ENCODE measurements around the gene ITPR3.

ITPR3 gene

DNA sequence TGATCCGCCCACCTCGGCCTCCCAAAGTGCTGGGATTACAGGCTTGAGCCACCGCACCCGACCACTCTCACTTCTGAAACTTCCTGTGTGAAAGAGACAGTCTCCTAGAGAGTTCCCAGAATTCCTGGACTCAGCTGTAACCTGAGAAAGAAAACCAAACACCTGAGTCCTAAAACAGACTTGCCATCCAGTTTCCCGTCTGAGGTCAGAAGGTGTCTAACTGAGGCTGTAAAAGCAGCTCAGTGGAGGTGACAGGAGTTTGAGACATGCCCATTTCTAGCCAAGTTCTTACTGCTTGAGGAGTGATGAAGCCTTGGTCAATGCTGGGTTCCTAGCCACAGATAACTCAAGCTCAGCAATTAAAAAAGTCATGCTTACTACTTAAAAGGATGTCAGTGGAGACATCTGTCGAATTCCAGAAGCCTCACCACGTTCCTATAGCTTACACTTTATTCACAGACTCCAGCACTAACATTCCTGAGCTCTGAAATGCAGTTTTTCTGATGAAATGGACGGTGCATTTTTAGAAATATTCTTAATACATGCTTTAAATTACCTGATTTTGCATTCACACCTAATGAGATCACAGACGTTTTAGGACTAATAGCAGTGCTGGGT, 84.3 kb downstream of the ITPR3 start:
- no peak for DNase-seq

DNA sequence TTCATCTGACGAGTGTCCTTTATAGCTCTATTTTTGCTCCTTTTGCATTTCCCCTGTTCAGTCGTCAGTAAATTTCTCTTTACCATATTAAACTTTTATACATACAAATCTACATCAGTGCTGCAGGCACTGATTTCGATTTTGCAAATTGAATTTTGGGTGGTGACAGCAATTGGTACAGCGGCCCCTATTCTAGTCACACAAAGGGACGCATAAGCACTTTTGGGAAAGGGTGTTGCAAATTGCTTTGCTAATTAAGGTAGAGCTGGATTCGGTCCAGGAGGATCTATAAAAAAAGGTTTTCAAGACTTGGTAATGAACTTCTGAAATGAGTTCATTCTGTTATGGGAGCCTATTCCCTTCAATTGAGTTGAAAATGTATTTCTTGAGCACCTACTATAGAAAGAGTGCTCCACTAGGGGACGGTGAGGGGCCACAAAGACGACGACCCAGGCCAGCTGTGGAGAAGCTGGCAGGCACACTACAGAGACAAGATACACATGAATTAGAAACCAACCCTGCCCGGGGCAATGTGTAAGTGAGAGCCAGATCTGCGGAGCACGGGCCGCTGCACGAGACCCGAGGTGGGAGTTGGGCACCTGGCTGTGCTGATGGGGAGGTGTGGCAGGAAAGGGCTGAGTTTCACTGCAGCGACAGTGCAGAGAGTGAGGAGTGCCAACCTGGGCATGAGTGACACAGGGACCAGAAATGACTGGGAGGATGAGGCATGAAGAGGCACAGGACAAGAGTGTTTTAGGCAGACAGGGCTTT, 85.0 kb downstream of the ITPR3 start:
- DNase-seq: no peak

DNA sequence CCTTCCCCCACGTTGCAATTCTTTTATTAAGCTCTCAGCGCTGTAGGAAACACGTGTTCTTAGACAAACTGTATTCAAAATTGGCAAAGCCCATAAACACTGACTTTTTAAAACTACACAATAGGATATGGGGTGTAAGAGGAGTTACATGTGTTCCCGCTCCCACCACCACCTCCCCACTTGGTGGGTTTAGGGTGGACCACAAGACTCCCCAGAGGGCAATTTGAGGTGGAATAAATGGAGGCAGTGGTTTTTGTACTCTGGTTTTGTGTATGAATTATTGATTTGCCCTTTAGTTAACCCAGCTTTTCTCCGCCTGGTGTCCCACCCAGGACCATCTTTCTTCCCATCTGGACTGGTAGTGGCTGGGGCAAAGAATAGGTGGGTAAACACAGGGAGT, 86.6 kb downstream of the ITPR3 start:
- no peak for DNase-seq

DNA sequence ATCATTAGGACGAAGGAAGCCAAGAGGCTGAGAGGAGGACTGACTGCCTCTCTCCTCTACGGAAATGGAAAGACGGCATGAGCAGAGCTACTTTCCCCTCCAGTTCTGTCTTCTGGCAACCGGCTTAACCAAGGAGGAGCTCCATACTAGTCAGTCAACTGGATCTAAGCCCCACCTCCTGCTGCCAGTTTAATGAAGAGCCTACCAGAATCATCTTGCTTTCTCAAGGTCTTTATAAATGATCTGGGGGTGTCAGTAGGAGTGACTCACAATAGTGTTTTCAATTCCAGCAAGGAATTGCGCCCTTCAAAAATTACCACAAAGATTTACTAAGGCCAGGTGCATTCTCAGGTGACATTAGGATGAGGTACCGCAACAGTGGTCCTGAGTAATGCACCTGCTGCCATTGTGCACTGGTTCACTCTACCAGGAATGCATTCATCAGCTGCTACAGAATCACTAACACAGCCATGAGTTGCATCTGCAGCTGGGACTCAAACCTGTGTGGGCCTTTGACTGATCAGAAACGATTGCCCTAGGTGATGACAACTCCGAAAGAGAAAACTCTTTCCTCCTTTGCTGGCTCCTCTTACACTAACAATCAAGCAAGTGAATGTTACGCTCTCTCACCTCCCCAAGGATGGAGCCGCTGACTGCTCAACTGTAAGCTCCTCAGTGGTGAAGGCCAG, 87.5 kb downstream of the ITPR3 start:
- no peak for DNase-seq

DNA sequence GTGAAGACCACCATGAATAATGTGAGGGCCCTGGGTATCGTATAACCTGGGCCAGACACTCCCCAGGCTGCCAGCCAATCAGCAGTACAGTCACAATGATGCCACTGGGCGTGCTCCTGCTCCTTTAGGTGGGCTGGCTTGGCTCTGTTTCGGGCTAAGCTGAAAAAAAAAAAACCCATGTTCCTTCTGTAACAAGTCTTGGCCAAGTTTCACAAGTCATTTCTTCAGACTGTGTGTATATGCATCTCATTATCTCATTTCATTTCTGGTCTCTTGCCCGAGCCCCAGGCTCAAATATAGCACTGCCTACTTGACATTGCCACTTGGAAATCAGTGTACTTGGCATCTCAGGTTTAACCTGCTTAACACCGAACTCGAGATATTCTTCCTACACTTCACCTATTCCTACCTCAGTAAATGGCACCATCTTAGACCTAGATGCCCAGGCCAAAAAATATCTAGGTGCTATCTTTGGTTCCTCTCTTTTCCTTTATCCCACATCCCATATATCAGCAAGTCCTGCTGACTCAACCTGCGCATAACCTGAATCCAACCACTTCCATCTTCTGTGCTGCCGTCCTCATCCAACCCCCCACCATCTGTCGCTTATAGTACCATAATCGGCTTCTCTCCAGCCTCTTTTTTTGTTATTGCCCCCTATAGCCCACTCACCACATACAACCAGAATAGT, 88.6 kb downstream of the ITPR3 start:
- no peak for DNase-seq

DNA sequence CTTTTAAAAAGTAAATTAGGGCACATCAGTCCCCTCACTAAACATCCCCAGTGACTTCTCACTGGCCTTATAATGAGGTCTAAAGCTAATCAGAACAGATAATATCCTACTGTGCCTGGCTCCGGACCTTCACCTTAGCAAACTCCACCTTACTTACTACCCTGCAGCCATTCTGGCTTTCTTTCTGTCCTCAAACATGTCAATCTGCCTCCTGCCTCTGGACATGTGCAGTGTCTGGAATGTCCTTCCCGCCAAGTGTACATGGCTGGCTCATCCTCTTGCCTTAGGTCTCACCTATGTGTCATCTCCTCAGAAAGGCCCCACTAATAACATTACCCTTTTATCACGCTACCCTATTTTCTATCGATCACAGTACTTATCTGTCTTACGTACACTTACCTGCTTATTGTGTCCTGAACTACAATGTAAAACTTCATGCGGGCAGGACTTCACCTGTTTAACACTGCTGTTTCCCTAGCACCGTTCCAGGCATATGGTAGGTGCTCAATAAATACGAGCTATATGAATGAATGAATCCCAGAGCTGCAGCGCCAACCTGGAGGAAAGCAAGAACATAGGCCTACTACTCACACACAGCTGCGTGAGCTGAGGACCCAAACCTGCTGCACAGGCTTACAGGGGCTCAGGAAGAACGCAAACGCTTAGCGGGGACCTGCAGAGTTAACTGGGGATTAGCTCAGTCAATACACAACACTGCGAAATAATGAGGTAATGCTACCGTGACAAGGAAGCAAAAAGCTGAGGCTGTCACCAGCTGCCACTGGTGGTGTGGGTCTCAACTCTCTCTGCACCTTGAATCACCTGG, 89.4 kb downstream of the ITPR3 start:
- DNase-seq: peak; percentile 41

DNA sequence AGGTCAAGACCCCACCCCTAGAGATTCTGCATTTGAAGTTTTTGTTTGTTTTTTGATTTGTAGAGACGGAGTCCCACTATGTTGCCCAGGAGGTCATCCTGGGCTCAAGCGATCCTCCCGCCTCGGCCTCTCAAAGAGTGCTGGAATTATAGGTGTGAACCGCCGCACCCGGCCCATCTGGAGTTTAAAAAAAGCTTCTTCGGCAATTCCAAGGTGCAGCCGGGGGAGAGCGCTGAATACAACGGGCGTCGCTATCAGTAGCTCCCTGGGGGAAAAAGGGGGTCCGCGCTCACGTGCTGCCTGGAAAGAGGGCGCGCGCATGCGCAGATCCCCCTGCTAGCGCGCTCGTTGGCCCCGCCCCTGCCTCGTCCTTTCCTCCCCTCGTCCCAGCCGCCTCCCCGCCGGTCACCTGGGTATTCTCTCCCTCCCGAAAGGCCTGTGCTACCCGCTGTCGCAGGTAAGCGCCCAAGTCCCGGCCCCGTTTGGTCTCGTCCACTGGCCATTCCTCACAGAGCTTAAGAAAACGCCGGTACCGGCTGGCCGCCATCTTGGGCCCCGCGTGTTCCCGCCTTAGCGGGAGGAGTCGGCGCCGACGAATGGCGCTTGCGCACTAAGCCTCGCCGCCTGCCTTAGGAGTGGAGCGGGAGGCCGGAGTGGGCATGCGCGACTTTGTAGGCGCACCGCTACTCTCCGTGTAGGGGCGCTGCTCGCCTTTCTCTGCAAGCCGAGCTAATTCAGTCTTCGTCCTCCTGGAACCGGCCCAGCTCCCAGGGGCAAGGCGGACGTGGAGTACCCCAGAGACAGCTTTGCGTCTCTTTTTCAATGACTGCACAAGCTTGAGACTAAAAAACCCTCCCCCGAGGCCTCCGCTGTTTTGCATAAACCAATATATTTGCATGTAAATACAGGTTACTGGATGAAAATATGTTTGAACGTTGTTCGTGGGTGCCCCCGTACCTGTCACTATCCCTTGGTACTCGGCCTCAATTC, 90.3 kb downstream of the ITPR3 start, which contains the start of gene UQCC2:
Gene UQCC2 (minus strand): TSS at position 561 of the 990 bp plus-strand sequence. CDS start 14 bp downstream, at position 547.
- peak; percentile 96 for DNase-seq

DNA sequence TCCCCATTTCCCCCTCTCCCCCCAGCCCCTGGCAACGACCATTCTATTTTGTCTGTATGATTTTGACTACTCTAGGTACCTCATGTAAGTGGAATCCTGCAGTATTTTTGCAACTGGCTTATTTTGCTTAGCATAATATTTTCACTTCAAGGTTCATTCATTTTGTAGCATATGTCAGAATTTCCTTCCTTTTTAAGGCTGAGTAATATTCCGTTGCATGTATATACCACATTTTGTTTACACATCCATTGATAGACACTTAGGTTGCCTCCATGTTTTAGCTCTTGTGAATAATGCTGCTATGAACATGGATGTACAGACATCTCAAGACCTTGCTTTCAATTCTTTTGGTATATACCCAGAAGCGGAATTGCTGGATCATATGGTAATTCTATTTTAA, 91.8 kb downstream of the ITPR3 start:
- no peak for DNase-seq

DNA sequence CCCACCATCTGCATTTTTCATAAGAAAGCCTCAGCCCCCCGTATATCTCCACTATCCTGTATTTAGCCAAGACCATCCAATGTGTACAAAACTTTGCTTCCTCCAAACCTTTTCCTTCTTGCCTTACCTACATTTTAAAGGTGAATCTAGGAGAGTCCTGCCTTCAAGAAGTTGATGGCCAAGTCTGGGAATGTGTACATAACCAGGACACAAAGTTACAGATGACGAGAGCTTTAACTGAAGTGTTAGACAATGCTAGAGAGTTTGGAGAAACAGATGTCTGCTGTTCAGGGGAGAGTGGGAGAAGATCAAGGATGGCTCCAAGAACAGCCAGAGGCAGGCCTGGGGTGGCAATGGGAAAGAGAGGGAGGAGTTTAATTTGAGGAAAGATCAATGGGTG, 92.7 kb downstream of the ITPR3 start:
- DNase-seq: no peak

DNA sequence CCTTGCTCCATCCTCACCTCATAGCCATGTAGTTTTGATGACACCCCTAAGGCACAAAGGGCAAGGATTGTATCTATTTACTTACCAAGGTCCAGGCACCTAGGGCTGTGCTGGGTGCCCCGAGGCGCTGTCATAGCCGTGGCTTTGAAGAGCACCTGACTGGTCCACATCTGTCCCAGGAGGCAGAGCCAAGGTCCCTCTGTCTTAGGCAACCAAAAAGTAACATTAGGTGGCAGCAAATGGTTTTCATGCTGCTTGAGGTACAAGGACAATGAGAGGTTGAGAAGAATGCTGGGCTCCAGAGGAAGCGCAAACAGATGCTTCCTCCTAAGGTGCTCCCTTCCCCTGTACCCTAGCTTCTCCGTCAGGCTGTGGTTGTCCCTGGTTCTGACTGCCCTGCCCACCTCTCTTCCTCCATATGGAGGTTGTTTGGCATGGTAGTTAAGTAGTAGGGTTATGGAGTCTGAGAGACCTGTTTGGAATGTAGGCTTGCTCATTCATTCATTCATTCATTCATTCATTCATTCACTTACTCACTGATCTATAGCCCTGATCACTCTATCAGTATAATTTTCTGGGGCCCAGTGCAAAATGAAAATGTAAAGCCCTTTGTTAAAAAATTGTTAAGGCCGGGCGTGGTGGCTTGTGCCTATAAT, 93.4 kb downstream of the ITPR3 start:
- no peak for DNase-seq

DNA sequence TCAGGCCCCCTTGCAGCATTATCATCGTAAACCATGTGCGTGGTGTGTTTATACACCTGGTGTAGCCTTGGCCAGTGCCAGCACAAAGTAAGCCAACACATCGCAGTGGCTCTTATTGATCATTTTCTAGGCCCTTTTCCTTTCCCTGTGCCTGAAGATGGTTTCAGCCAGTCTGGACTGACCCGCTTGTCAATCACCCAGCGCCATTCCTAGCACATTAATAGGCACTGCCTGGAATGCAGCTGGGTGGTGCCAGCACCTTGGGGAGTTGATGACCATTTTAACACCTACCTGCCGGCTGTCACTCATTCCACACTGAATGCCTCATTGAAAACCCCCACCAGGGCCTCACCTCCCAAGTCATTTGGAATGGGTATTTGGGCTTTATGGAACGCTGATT, 95.3 kb downstream of the ITPR3 start:
- DNase-seq: peak; percentile 35

DNA sequence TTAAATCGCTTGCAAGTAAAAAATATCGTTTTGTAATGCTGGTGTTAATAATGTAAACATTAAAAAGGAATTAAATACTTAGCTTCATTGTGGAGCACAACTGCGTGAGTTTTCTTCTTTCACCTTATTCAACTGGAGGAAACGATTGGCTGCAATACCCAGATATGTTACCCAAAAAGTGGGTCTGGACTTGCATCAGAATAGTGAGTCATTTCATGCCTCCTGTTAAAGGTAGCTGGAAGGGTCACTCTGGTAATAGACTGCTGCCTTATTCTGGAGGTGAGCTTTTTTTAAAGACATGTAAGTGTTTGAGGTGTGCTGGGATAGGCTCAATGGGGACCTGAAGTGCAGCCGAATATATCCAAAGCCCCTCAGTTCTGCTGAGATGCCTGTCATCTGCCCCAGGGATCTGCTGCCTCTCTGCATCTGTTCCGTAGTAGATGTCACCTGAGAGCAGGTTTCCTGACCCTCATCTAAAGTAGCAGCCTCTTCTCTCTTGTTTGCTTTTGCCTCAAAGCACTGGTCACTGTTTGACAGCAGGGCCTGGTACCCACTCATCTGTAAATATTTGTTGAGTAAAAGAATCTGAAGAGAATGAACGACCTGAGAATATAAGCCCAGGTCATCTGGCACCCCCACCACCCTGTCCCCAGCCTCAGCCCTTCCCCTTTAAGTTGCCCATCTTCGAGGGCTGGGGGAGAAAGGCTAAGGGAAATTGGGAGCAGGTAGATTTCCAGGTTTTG, 95.9 kb downstream of the ITPR3 start:
- DNase-seq: no peak

DNA sequence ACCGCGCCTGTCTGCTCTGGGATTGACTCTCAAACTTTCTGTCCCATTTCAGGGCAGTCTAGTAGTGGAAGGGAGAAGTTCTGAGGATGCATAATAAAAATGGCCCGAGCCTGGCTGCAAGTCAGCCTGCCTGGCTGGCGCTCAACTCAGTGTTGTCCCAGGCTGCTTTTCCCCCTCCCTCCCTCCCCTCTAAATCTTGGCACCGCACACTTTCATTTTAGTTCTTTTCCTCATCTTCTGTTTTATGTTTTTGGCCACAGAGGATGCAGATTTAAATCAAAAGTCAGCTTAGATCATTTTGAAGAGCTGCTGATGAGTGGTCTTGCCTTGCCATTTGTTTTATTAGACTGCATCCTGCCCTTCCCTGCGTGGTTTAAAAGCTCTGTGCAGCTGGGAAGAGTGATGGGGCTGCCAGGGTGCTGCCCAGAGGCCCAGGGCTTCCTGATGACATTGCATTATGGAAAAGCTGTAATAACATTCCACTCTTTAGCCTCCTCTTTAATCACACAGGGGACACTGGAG, 96.9 kb downstream of the ITPR3 start:
- peak; percentile 41 for DNase-seq

DNA sequence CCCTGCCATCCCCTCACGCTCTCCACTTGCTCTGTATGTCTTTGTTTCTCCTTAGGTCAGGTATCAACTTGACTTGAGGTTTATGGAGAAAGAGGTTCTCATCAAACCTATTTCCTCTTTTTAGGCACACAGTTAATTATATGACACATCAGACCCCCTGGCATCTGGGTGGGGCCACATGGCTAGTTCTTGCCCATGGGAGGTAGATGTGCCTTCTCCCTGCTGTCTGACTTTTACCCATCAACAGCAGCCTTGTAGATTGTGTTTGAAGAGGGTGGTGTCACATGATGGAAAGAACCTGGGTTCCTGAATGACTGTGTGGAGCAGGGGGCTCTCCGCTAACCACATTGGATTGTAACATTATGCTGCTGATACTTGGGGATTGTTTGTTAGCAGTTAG, 97.6 kb downstream of the ITPR3 start:
- DNase-seq: no peak

DNA sequence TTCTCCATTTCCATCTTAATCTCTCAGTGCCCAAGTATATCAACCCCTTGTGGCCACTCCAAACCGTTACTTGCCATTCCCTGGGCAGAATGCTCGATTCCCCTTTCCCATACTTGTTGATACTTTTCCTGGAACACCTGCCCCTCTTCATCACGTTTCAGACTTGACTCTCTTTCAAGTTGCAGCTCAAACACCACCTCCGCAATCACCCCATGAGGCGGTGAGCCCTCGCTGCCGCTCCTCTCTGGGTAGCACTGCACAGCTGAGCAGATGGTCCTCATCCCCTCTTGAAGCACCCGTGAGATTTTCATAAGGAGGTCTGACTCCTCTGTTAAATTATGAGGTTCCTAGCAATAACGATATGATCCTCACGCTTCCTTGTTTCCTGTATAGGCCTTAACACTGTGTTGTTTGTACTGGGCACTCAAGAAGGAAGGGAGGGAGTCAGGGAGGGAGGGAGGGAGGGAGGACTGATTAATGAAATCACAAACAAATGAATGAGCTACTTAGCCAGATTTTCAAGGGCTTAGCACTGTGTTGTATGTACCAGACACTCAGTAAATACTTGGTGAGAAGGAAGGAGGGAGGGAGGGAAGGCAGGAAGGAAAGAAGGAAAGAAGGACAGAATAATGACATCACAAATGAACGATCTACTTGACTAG, 98.3 kb downstream of the ITPR3 start:
- DNase-seq: peak; percentile 98

DNA sequence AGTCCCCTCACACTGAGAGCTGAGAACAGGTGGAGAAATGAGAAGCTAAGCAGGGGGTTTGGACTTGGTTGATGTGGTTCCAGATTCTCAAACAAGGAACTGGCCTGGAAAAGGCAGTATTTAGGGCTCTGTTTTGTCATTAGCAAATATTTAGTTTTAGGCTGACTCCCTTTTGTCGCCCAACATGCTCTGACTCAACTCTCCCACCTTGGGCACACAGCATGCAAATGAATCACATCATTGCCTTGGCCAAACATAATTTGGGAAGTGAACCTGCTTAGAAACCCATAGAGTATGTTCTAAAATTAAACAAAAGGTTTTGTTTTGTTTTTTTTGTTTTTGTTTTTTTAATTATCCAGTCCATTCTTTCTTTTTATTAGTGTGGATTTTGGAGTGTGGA, 99.9 kb downstream of the ITPR3 start:
- no peak for DNase-seq

DNA sequence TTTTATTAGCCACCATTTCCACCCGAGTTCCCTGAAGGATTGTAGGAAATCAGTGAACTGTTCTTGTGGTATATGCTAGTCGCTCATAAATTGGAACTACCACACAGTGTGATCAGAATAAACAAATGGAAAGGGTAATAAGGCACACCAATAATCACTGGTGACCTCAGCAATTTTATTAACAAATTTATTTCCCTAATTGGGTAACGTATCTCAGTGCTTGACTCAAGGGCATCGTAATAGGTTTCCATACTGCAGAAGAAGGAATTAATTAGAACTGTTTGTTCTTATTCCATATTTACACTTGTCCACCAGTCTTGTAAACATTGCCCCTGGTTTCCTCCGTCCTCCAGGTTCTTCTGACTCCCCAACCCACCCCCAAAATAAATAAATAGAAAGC, 100.4 kb downstream of the ITPR3 start:
- no peak for DNase-seq

DNA sequence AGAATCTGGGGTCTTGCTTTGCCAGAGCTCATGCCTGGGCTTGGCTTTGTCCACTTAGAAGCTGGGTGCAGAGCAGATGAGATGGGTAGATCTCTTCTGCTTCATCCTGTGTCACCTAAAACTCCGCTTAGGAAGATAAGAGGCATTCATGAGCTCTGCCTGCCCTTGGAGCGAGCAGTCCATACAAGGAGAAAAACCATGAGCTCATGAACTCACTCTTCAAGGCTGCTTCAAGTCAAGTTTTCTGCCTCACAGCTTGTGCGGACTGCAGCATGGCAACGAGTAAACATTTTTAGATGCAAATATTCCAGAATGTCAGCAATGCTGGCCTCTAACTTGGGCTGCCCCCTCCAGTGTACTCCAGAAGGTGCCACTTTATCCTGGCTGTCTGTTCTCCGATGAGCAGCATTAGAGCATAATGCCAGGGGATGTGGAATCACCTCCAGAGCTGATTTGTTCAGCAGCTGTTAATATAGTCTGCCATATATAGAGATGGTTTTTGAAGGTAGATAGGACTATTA, 101.0 kb downstream of the ITPR3 start:
- no peak for DNase-seq

Measured in DMS79 (cell line).